ENCODE measurements around the gene EHD1.

The EHD1 gene

DNA sequence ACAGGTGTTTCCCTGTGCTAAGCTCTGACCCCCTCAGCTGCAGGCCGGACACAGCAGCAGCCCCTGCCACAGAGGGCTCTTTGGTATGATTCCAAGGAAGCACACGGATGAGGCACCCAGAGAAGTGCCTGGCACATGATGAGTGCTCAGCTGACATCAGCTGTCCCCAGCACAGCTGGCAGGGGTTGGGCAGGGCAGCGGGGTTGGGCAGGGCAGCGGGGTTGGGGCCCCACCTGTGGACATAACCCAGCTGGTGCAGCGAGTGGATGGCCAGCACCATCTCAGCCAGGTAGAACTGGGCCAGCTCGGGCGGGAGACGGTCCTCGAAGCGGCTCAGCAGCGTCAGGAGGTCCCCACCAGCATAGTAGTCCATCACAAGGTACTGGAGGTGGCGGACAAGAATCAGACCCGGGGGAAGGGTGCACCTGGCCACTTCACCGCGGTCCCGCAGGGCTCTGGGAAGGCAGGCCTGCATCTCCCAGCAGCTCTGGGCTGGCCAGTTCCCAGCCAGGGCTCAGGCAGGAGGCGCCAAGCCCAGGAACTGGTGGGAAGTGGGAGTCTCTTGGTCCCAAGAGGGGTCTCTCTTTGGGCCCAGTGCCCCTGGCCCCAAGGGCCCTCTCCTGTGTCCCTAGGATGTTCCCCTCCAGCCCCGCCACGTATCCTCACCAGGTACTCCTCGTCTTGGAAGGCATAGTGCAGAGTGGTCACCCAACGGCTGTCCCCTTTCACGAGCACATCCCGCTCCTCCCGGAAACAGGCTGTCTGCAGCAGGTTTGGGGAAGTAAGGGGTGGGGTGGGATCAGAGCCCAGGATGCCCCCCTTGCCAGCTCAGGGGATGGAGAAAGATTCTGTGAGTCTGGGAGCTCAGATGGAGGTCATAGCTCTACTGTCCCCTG lies 38.3 kb downstream of the EHD1 start:
- no peaks in the 10 kb centered on the region for H3K27me3 ChIP-seq (ENCODE audit: control insufficient read depth, low read length)
- H3K36me3 ChIP-seq (ENCODE audit: control insufficient read depth, low read length), result no peaks in the 10 kb centered on the region
- H3K79me2 ChIP-seq (ENCODE audit: control insufficient read depth, low read length), result no peaks in the 10 kb centered on the region
- no peak for TF ChIP-seq EZH2phosphoT487 (IDR thresholded peaks at IDR 0.05; ENCODE audit: borderline replicate concordance, low read length)
- TF ChIP-seq CTCF (IDR thresholded peaks at IDR 0.05; ENCODE audit: low read depth, low read length, poor library complexity, severe bottlenecking), result no peak
- H3K4me1 ChIP-seq (ENCODE audit: control insufficient read depth, low read length), result peaks cover 14% of the 10 kb centered on the region
- no peak overlapping the region for H3K4me3 ChIP-seq (ENCODE audit: low read length)
- no peak overlapping the region for H3K4me2 ChIP-seq (ENCODE audit: low read length)
- no peaks in the 10 kb centered on the region for H3K9me2 ChIP-seq (replicated peaks; ENCODE audit: control insufficient read depth, low read length)
- H3F3A ChIP-seq (ENCODE audit: control insufficient read depth, insufficient read depth), result peaks cover under 1% of the 10 kb centered on the region; the same call in 1 of the 2 replicates
- no peak overlapping the region for H3K27ac ChIP-seq (ENCODE audit: low read depth, low read length)
- H4K20me1 ChIP-seq (ENCODE audit: control insufficient read depth, insufficient read depth, low read depth, low read length), result no peaks in the 10 kb centered on the region
- no peaks in the 10 kb centered on the region for H3K9me3 ChIP-seq (ENCODE audit: control insufficient read depth, insufficient read depth, low read length)

GRCh38 chr11:64839335-64839734 lies 39.1 kb downstream of the EHD1 start:
- Histone ChIP-seq H3K4me3 (ENCODE audit: low read length) (no peak overlapping the region), H3K36me3 (ENCODE audit: control insufficient read depth, low read length) (no peaks in the 10 kb centered on the region), H3K4me2 (ENCODE audit: low read length) (no peak overlapping the region), H3K27me3 (ENCODE audit: control insufficient read depth, low read length) (no peaks in the 10 kb centered on the region), H3K9me3 (ENCODE audit: control insufficient read depth, insufficient read depth, low read length) (no peaks in the 10 kb centered on the region), H3K9me2 (replicated peaks; ENCODE audit: control insufficient read depth, low read length) (no peaks in the 10 kb centered on the region), H3K4me1 (ENCODE audit: control insufficient read depth, low read length) (peaks cover 9% of the 10 kb centered on the region), H4K20me1 (ENCODE audit: control insufficient read depth, insufficient read depth, low read depth, low read length) (no peaks in the 10 kb centered on the region), H3K79me2 (ENCODE audit: control insufficient read depth, low read length) (no peaks in the 10 kb centered on the region), H3K27ac (ENCODE audit: low read depth, low read length) (no peak overlapping the region), H3F3A (ENCODE audit: control insufficient read depth, insufficient read depth) (no peaks in the 10 kb centered on the region; the same call in 1 of the 2 replicates)
- TF ChIP-seq EZH2phosphoT487 (IDR thresholded peaks at IDR 0.05; ENCODE audit: borderline replicate concordance, low read length), result no peak
- TF ChIP-seq CTCF (IDR thresholded peaks at IDR 0.05; ENCODE audit: low read depth, low read length, poor library complexity, severe bottlenecking), result no peak

GRCh38 chr11:64838600-64839334 lies 39.7 kb downstream of the EHD1 start:
- Histone ChIP-seq H3K4me1 (ENCODE audit: control insufficient read depth, low read length) (peaks cover 3% of the 10 kb centered on the region), H3K4me3 (ENCODE audit: low read length) (no peak overlapping the region), H4K20me1 (ENCODE audit: control insufficient read depth, insufficient read depth, low read depth, low read length) (no peaks in the 10 kb centered on the region), H3K27ac (ENCODE audit: low read depth, low read length) (no peak overlapping the region), H3F3A (ENCODE audit: control insufficient read depth, insufficient read depth) (no peaks in the 10 kb centered on the region; the same call in 1 of the 2 replicates), H3K9me3 (ENCODE audit: control insufficient read depth, insufficient read depth, low read length) (no peaks in the 10 kb centered on the region), H3K36me3 (ENCODE audit: control insufficient read depth, low read length) (no peaks in the 10 kb centered on the region), H3K79me2 (ENCODE audit: control insufficient read depth, low read length) (no peaks in the 10 kb centered on the region), H3K27me3 (ENCODE audit: control insufficient read depth, low read length) (no peaks in the 10 kb centered on the region), H3K9me2 (replicated peaks; ENCODE audit: control insufficient read depth, low read length) (no peaks in the 10 kb centered on the region), H3K4me2 (ENCODE audit: low read length) (no peak overlapping the region)
- TF ChIP-seq EZH2phosphoT487 (IDR thresholded peaks at IDR 0.05; ENCODE audit: borderline replicate concordance, low read length) (no peak), CTCF (IDR thresholded peaks at IDR 0.05; ENCODE audit: low read depth, low read length, poor library complexity, severe bottlenecking) (no peak)
